Mesenchymal stem cell (in vitro differentiated cells and primary cell): ENCODE measurements around the gene SERINC2.

Source experiments
- DNase-seq: peaks from one replicate; pipeline ENCODE4 v3.0.0-alpha.2; 2013
- H2AFZ ChIP-seq: one replicate; pipeline ENCODE4 v1.6.1; 2013; ENCODE audit warnings: low read depth, mild to moderate bottlenecking, control low read depth, inconsistent platforms, low read length, moderate library complexity
- H2AK5ac ChIP-seq: 2 replicates; pipeline ENCODE4 v1.6.1; 2013; ENCODE audit warnings: low read length, moderate library complexity, mild to moderate bottlenecking, inconsistent platforms; ENCODE audit not compliant: severe bottlenecking
- H2BK120ac ChIP-seq: one replicate; pipeline ENCODE4 v1.6.1; 2013; ENCODE audit warnings: low read depth, mild to moderate bottlenecking, inconsistent platforms, low read length, moderate library complexity
- H2BK12ac ChIP-seq, 2 experiments: one replicate each; pipeline ENCODE4 v1.6.1; 2013; ENCODE audit warnings: inconsistent platforms in 2 of 2, low read length in 2 of 2, mild to moderate bottlenecking in 2 of 2, moderate library complexity in 2 of 2, control low read depth in 1 of 2
- H2BK15ac ChIP-seq: one replicate; pipeline ENCODE4 v1.6.1; 2013; ENCODE audit warnings: mild to moderate bottlenecking, low read depth, inconsistent platforms; ENCODE audit not compliant: poor library complexity, severe bottlenecking
- H2BK5ac ChIP-seq: 2 replicates; pipeline ENCODE4 v1.6.1; 2013; ENCODE audit warnings: low read depth, mild to moderate bottlenecking, low read length, control low read depth, inconsistent platforms; ENCODE audit not compliant: poor library complexity, severe bottlenecking
- H3K14ac ChIP-seq, 2 experiments: one replicate each; pipeline ENCODE4 v1.6.1; 2013; ENCODE audit warnings: inconsistent platforms in 2 of 2, low read length in 2 of 2, control low read depth in 1 of 2, mild to moderate bottlenecking in 1 of 2, moderate library complexity in 1 of 2
- H3K18ac ChIP-seq, 2 experiments: one replicate each; pipeline ENCODE4 v1.6.1; 2013; ENCODE audit warnings: inconsistent platforms in 2 of 2, low read length in 2 of 2, control low read depth in 1 of 2, low read depth in 1 of 2, mild to moderate bottlenecking in 1 of 2
- H3K23ac ChIP-seq, 2 experiments: one replicate each; pipeline ENCODE4 v1.6.1; 2013; ENCODE audit warnings: inconsistent platforms in 2 of 2, low read length in 2 of 2, mild to moderate bottlenecking in 2 of 2, moderate library complexity in 2 of 2, control low read depth in 1 of 2
- H3K27ac ChIP-seq: 2 replicates; pipeline ENCODE4 v1.5.1; 2013; ENCODE audit warnings: mild to moderate bottlenecking, moderate library complexity, low read length, control low read depth, inconsistent platforms; ENCODE audit not compliant: poor library complexity, severe bottlenecking
- H3K27me3 ChIP-seq, 2 experiments: 2 replicates each; pipeline versions ENCODE4 v1.6.1 to v1.7.0; 2013; ENCODE audit warnings: low read length in 2 of 2, mild to moderate bottlenecking in 2 of 2, moderate library complexity in 2 of 2, control low read depth in 1 of 2, inconsistent platforms in 1 of 2; ENCODE audit not compliant: control insufficient read depth in 1 of 2, insufficient read depth in 1 of 2
- H3K36me3 ChIP-seq, 2 experiments: 2 replicates each; pipeline versions ENCODE4 v1.6.1 to v1.7.0; 2013; ENCODE audit warnings: low read length in 2 of 2, control low read depth in 1 of 2, inconsistent platforms in 1 of 2, low read depth in 1 of 2, mild to moderate bottlenecking in 1 of 2; ENCODE audit not compliant: insufficient read depth in 2 of 2, control insufficient read depth in 1 of 2
- H3K4ac ChIP-seq, 2 experiments: one replicate each; pipeline ENCODE4 v1.6.1; 2013; ENCODE audit warnings: inconsistent platforms in 2 of 2, low read length in 2 of 2, mild to moderate bottlenecking in 2 of 2, moderate library complexity in 2 of 2, control low read depth in 1 of 2, low read depth in 1 of 2
- H3K4me1 ChIP-seq: 2 replicates; pipeline ENCODE4 v1.6.1; 2013; ENCODE audit warnings: low read depth, low read length, control low read depth; ENCODE audit not compliant: control insufficient read depth, insufficient read depth
- H3K4me2 ChIP-seq: 2 replicates; pipeline ENCODE4 v1.6.1; 2013; ENCODE audit warnings: low read length, mild to moderate bottlenecking, inconsistent platforms; ENCODE audit not compliant: poor library complexity, severe bottlenecking
- H3K4me3 ChIP-seq, 2 experiments: 2 replicates each; pipeline versions ENCODE4 v1.5.1 to v1.7.0; 2013; ENCODE audit warnings: low read length in 2 of 2, mild to moderate bottlenecking in 2 of 2, control low read depth in 1 of 2, low read depth in 1 of 2; ENCODE audit not compliant: insufficient read depth in 1 of 2
- H3K79me1 ChIP-seq: replicated peaks from 2 replicates; pipeline ENCODE4 v1.6.1; 2013; ENCODE audit warnings: mild to moderate bottlenecking, control low read depth, low read length, inconsistent platforms; ENCODE audit not compliant: poor library complexity, severe bottlenecking
- H3K9ac ChIP-seq: 2 replicates; pipeline ENCODE4 v1.7.0; 2013; ENCODE audit warnings: mild to moderate bottlenecking, low read length, moderate library complexity
- H3K9me3 ChIP-seq: 2 replicates; pipeline ENCODE4 v1.7.0; 2013; ENCODE audit warnings: mild to moderate bottlenecking, low read length; ENCODE audit not compliant: control insufficient read depth
- H4K8ac ChIP-seq: one replicate; pipeline ENCODE4 v1.6.1; 2013; ENCODE audit warnings: inconsistent platforms, mild to moderate bottlenecking, low read length, moderate library complexity
- H4K91ac ChIP-seq: one replicate; pipeline ENCODE4 v1.6.1; 2013; ENCODE audit warnings: mild to moderate bottlenecking, low read length, inconsistent platforms
- WGBS: methylation state at CpG from one replicate; pipeline ENCODE4 v1.1.7; 2013; ENCODE audit warnings: mixed read lengths; 5-methylcytosine and 5-hydroxymethylcytosine counted together

Gene SERINC2

DNA sequence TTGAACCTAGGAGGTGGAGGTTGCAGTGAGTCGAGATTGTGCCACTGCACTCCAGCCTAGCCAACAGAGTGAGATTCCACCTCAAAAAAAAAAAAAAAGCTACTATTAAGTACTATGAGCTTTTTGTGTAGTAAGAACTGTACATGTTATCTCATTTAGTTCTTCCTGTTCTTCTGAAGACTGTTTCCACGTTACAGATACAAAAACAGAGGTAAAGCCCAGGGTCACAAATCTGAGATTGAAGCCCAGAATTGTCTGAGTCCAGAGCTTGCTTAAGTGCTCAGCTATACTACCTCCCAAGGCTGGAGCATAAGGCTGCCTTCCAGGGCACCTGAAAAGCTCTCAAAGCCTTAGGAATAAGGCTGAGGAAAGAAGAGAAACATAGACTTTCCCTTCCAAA, 43.0 kb upstream of the SERINC2 start:
- 85% methylated on average over 1 of the region's 2 CpGs for WGBS
- no peak overlapping the region for H2BK5ac ChIP-seq
- no peaks in the 10 kb centered on the region for H3K27me3 ChIP-seq
- H3K18ac ChIP-seq = no peak overlapping the region
- no peak overlapping the region for H2BK12ac ChIP-seq
- H2AFZ ChIP-seq = no peak overlapping the region
- no peak overlapping the region for H3K23ac ChIP-seq
- H3K4ac ChIP-seq = no peak overlapping the region
- H3K79me1 ChIP-seq = no peaks in the 10 kb centered on the region
- H3K14ac ChIP-seq = no peak overlapping the region
- H3K9me3 ChIP-seq = no peaks in the 10 kb centered on the region
- H3K4me3 ChIP-seq = no peak overlapping the region
- no peak overlapping the region for H4K8ac ChIP-seq
- no peak overlapping the region for H4K91ac ChIP-seq
- no peak for DNase-seq
- no peak overlapping the region for H2BK120ac ChIP-seq
- peaks cover 28% of the 10 kb centered on the region for H3K4me1 ChIP-seq
- no peak overlapping the region for H3K9ac ChIP-seq
- H3K36me3 ChIP-seq = peaks cover 20 to 47% of the 10 kb centered on the region in 2 experiments
- H3K4me2 ChIP-seq = no peak overlapping the region
- H3K27ac ChIP-seq = no peak overlapping the region
- H2BK15ac ChIP-seq = no peak overlapping the region
- no peak overlapping the region for H2AK5ac ChIP-seq

DNA sequence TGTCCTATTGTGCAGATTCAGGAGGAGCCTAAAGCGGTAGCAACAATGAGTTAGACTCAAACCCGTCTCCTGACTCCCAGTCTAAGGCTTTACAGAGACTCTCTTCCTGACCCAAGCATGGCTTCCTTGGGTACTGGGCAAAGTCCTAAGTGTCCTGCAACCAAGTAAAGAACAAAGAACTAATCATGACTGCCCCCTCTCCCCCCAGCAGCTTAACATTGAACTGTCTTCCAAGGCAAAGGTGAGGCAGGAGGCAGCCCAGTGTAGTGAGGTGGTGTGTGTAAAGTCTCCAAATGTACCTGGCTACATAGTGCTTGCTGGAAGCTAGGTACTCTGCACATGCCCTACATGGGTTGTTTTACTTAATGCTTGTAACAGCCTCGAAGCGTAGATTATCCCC, 42.4 kb upstream of the SERINC2 start:
- no peak overlapping the region for H2BK120ac ChIP-seq
- no peak overlapping the region for H2AFZ ChIP-seq
- H3K18ac ChIP-seq = no peak overlapping the region
- WGBS = 94% methylated on average over 4 of the region's 4 CpGs
- no peaks in the 10 kb centered on the region for H3K79me1 ChIP-seq
- no peak overlapping the region for H3K4ac ChIP-seq
- H3K4me1 ChIP-seq = peaks cover 24% of the 10 kb centered on the region
- no peak overlapping the region for H2AK5ac ChIP-seq
- no peak overlapping the region for H4K8ac ChIP-seq
- H3K36me3 ChIP-seq = peaks cover 20 to 42% of the 10 kb centered on the region in 2 experiments
- H4K91ac ChIP-seq = no peak overlapping the region
- no peak overlapping the region for H2BK5ac ChIP-seq
- no peak overlapping the region for H3K27ac ChIP-seq
- H3K4me2 ChIP-seq = no peak overlapping the region
- no peak for DNase-seq
- no peak overlapping the region for H2BK15ac ChIP-seq
- H3K23ac ChIP-seq = no peak overlapping the region
- no peaks in the 10 kb centered on the region for H3K27me3 ChIP-seq
- no peak overlapping the region for H3K9ac ChIP-seq
- H3K4me3 ChIP-seq = peak overlapping the region in 1 of 2 experiments; percentile 78
- H3K9me3 ChIP-seq = no peaks in the 10 kb centered on the region
- H3K14ac ChIP-seq = no peak overlapping the region
- H2BK12ac ChIP-seq = no peak overlapping the region

GRCh38 chr1:31371121-31371959, 41.7 kb upstream of the SERINC2 start:
- DNase-seq = no peak
- Histone ChIP-seq H3K9ac (peak overlapping the region; percentile 85), H3K18ac (no peak overlapping the region), H2AK5ac (peak overlapping the region; percentile 26), H2BK120ac (peak overlapping the region; percentile 21), H3K9me3 (no peaks in the 10 kb centered on the region), H3K4me1 (peaks cover 25% of the 10 kb centered on the region), H3K4me3 (peak overlapping the region in 1 of 2 experiments; percentile 78), H3K4ac (no peak overlapping the region), H3K79me1 (no peaks in the 10 kb centered on the region), H2BK5ac (no peak overlapping the region), H4K8ac (no peak overlapping the region), H3K36me3 (peaks cover 15 to 34% of the 10 kb centered on the region in 2 experiments), H2BK15ac (no peak overlapping the region), H3K27me3 (no peaks in the 10 kb centered on the region), H2BK12ac (peak overlapping the region in 1 of 2 experiments; percentile 6), H3K4me2 (peak overlapping the region; percentile 11), H3K14ac (peak overlapping the region in 1 of 2 experiments; percentile 74), H3K23ac (no peak overlapping the region), H4K91ac (no peak overlapping the region), H3K27ac (no peak overlapping the region), H2AFZ (no peak overlapping the region)
- WGBS = 91% methylated on average over 9 of the region's 10 CpGs

GRCh38 chr1:31372051-31372450, 41.0 kb upstream of the SERINC2 start:
- H3K18ac ChIP-seq = peak overlapping the region in 1 of 2 experiments; percentile 6
- H3K23ac ChIP-seq = peak overlapping the region in 1 of 2 experiments; percentile 20
- H3K27ac ChIP-seq = no peak overlapping the region
- H3K4ac ChIP-seq = peak overlapping the region in 1 of 2 experiments; percentile 7
- no peak overlapping the region for H3K4me2 ChIP-seq
- peak overlapping the region; percentile 8 for H2AK5ac ChIP-seq
- peak overlapping the region; percentile 82 for H4K8ac ChIP-seq
- peak overlapping the region in 1 of 2 experiments; percentile 53 for H3K14ac ChIP-seq
- no peaks in the 10 kb centered on the region for H3K27me3 ChIP-seq
- H2BK15ac ChIP-seq = no peak overlapping the region
- no peak overlapping the region for H2BK120ac ChIP-seq
- WGBS = 96% methylated on average over 3 of the region's 3 CpGs
- no peak overlapping the region for H2AFZ ChIP-seq
- H2BK12ac ChIP-seq = peak overlapping the region in 1 of 2 experiments; percentile 23
- no peak overlapping the region for H2BK5ac ChIP-seq
- peak overlapping the region; percentile 85 for H3K9ac ChIP-seq
- H3K4me1 ChIP-seq = peaks cover 30% of the 10 kb centered on the region
- H3K9me3 ChIP-seq = no peaks in the 10 kb centered on the region
- no peak overlapping the region for H4K91ac ChIP-seq
- H3K4me3 ChIP-seq = peak overlapping the region in 1 of 2 experiments; percentile 78
- no peaks in the 10 kb centered on the region for H3K79me1 ChIP-seq
- peaks cover 10 to 27% of the 10 kb centered on the region in 2 experiments for H3K36me3 ChIP-seq
- DNase-seq = no peak
